ENCODE data around the gene DLG2.

The DLG2 gene

DNA sequence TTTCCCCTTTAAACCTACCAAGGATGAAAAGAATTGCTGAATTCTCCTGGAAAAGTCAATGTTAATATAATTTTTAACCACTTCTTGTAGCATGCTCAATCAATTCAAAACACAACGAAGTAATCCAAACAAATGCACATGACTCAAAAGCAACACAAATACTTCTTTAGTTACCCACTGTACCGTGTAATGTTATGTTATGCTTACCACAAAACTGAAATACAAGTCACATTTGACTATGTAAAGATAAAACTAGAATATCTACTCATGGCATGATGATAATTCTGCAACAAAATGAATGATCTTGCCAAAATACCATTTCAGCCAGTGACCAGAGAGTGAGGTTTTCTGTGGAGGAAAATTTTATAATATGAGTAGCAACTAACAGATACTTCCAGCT, 587.0 kb downstream of the DLG2 start:
- TF ChIP-seq POLR2AphosphoS5 (IDR thresholded peaks at IDR 0.05; ENCODE audit: low read depth, low read length) (no peak), FOXP2 (optimal IDR thresholded peaks at IDR 0.05; ENCODE audit: borderline replicate concordance, extremely low read depth, extremely low read length, insufficient read depth) (no peak), SIN3A (IDR thresholded peaks at IDR 0.05; ENCODE audit: borderline replicate concordance, insufficient read depth, low read length) (no peak), TAF1 (IDR thresholded peaks at IDR 0.05; ENCODE audit: borderline replicate concordance, insufficient read depth, low read length) (no peak)
- TF ChIP-seq, protein P1, sequence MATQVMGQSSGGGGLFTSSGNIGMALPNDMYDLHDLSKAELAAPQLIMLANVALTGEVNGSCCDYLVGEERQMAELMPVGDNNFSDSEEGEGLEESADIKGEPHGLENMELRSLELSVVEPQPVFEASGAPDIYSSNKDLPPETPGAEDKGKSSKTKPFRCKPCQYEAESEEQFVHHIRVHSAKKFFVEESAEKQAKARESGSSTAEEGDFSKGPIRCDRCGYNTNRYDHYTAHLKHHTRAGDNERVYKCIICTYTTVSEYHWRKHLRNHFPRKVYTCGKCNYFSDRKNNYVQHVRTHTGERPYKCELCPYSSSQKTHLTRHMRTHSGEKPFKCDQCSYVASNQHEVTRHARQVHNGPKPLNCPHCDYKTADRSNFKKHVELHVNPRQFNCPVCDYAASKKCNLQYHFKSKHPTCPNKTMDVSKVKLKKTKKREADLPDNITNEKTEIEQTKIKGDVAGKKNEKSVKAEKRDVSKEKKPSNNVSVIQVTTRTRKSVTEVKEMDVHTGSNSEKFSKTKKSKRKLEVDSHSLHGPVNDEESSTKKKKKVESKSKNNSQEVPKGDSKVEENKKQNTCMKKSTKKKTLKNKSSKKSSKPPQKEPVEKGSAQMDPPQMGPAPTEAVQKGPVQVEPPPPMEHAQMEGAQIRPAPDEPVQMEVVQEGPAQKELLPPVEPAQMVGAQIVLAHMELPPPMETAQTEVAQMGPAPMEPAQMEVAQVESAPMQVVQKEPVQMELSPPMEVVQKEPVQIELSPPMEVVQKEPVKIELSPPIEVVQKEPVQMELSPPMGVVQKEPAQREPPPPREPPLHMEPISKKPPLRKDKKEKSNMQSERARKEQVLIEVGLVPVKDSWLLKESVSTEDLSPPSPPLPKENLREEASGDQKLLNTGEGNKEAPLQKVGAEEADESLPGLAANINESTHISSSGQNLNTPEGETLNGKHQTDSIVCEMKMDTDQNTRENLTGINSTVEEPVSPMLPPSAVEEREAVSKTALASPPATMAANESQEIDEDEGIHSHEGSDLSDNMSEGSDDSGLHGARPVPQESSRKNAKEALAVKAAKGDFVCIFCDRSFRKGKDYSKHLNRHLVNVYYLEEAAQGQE (IDR thresholded peaks at IDR 0.05; ENCODE audit: insufficient read depth in 1 of 2, low read depth in 2 of 2, low read length in 2 of 2), result no peak

GRCh38 chr11:85029964-85030363, 597.2 kb downstream of the DLG2 start:
- TF ChIP-seq, protein P1 (IDR thresholded peaks at IDR 0.05; ENCODE audit: insufficient read depth in 1 of 2, low read depth in 2 of 2, low read length in 2 of 2), result no peak
- no peak for TF ChIP-seq POLR2AphosphoS5 (IDR thresholded peaks at IDR 0.05; ENCODE audit: low read depth, low read length)
- TF ChIP-seq FOXP2 (optimal IDR thresholded peaks at IDR 0.05; ENCODE audit: borderline replicate concordance, extremely low read depth, extremely low read length, insufficient read depth), result no peak
- TF ChIP-seq SIN3A (IDR thresholded peaks at IDR 0.05; ENCODE audit: borderline replicate concordance, insufficient read depth, low read length), result no peak
- no peak for TF ChIP-seq TAF1 (IDR thresholded peaks at IDR 0.05; ENCODE audit: borderline replicate concordance, insufficient read depth, low read length)

GRCh38 chr11:85028329-85029101, 598.6 kb downstream of the DLG2 start:
- TF ChIP-seq POLR2AphosphoS5 (IDR thresholded peaks at IDR 0.05; ENCODE audit: low read depth, low read length) (no peak), FOXP2 (optimal IDR thresholded peaks at IDR 0.05; ENCODE audit: borderline replicate concordance, extremely low read depth, extremely low read length, insufficient read depth) (no peak), SIN3A (IDR thresholded peaks at IDR 0.05; ENCODE audit: borderline replicate concordance, insufficient read depth, low read length) (no peak), TAF1 (IDR thresholded peaks at IDR 0.05; ENCODE audit: borderline replicate concordance, insufficient read depth, low read length) (no peak)
- TF ChIP-seq, protein P1 (IDR thresholded peaks at IDR 0.05; ENCODE audit: insufficient read depth in 1 of 2, low read depth in 2 of 2, low read length in 2 of 2), result no peak

- TF ChIP-seq TAF1 (IDR thresholded peaks at IDR 0.05; ENCODE audit: borderline replicate concordance, insufficient read depth, low read length), result no peak
- TF ChIP-seq POLR2AphosphoS5 (IDR thresholded peaks at IDR 0.05; ENCODE audit: low read depth, low read length), result no peak
- TF ChIP-seq SIN3A (IDR thresholded peaks at IDR 0.05; ENCODE audit: borderline replicate concordance, insufficient read depth, low read length), result no peak
- TF ChIP-seq, protein P1 (IDR thresholded peaks at IDR 0.05; ENCODE audit: insufficient read depth in 1 of 2, low read depth in 2 of 2, low read length in 2 of 2), result no peak
- TF ChIP-seq FOXP2 (optimal IDR thresholded peaks at IDR 0.05; ENCODE audit: borderline replicate concordance, extremely low read depth, extremely low read length, insufficient read depth), result no peak
Observed at GRCh38 chr11:85027346-85027745, 599.8 kb downstream of the DLG2 start.
